ENCODE data around the gene PHACTR1.

PHACTR1 gene

DNA sequence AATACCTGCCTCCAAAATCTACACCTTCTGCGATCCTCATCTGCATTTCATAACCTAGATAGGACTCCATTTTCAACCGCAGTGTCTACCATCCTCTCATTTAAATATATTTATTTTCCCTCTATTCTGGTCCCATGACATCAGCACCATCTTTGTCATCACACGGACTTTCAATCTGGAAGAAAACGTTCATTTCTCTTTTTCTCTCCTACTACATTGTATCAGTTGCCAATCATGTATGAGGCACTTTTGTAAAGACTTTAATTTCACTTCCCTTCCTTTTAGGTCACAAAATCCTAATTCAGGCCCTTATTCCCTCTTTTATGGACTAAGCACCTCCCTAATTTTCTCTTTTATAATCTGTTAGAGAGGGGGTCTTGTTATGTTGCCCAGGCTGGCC lies 89.6 kb downstream of the PHACTR1 start:
- DNase-seq = no peak

DNA sequence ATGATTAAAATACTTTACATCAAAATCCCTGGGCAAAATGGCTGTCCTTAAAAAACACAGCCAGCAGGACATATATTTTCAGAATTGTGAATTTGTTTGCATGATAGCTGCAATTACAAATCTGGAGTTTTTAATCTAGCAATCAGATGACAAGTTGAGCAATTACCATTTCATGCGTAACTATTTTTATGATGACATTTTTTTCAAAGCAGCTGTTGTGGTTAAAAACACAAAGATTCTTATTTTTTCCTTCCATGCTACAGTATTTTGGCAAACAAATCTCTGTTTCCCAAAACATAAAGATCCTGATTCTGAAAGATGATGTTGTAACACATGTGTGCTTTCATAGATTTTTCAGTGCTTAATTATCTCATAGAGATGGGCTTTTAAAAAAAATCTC lies 90.2 kb downstream of the PHACTR1 start:
- no peak for DNase-seq

DNA sequence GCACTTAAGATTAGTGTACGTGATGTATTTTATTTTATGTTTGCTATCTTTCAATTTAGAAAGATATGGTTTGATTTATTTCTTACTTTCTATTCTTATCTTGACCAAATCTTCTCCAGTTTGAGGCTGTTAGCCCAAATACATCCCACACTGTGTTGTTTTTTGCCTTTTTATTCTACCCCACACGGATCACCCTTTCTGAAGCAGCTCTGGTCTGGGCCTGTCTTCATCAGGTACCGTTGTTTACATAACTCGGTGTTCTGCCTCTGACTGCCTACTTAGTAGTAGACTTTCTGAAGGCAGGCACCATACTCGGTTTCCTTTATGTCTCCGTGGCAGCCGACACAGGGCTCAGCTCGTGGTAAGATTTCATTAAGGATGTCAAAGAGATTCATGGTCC lies 95.0 kb downstream of the PHACTR1 start:
- DNase-seq = no peak

DNA sequence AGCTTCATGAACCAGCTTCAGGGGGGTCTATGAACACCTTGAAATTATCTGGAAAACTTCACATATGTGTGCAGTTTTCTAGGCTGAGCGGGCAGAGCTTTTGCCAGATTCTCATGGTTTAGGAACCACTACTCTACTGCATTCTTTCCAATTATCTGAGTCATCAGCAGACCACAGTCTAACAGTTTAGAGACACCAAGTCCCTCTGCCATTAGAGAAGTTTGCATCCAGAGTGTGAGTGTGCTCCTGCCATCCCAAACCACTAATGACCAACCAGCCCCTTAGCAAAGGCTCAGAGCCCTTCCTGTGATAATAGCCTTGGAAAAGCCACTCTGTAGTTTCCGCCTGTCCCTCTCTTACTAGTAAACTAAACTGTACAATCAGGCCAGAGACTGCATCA lies 96.8 kb downstream of the PHACTR1 start:
- DNase-seq = no peak

DNA sequence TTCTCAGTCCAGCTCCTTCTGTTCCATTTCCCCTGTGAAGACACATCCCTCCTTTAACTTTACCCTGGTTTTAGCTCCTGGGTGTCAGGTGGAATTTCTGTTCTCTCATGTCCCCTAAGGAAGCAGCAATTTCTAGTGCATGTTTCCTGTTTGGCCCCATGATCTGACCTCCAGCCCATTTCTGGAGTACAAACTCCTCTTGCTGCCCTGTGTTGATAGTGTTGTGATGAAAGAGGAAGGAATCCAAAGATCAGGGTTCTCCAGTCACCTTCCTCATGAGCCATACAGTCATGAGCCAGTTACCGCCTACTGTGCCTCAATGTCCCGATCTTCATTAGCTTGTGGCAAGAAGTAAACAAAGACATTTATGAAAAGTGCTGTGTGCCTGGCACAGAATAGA lies 97.4 kb downstream of the PHACTR1 start:
- no peak for DNase-seq

DNA sequence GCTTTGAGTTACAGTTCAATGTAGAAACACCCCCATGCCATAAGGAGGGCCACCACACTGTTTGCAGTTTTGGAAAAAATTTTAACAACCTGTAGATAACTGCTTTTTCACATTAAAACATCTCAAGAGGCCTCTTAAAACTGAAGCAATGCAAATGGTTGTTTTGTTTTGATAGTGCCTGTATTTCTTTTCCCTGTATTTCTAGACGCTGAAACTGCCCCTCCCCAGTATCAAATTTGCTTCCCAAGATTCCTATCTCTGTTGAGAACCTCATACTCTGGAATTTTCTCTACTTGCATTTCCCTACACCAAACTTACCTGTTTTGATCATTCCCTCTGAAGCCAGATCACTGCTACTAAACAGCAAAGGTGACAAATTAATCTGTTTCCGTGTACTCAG lies 98.5 kb downstream of the PHACTR1 start:
- no peak for DNase-seq

DNA sequence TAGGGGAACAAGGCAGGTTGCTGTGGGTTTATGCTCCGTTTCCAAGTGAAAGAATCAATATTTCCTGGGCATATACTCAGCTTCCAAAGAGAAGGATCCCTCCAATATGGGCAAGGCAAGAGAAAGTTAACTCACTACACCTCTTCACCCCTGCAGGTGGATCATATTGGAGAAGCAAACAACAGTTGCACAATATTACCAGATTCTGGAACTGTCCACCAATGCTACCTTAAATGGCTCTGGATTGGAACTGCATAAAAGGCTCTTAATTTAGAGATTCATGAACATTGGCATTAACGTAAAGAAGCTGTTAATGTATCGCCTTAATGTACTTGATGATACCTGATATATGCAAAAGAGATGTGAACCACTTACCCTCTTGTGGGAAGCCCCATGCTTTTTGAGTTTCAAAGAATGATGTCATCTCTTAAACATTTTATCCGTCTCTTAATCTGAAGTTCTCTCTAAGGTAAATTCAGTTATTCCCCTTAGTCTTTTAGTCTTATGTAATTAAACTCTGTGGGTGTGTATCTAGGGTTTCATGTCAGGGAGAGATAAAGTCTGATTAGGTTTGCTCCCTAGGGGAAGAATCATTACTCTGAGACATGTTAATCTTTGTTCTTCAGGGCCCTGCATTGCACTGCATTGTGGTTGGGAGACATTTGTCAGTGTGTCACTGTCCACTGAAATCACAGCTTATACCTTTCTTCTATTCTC lies 99.5 kb downstream of the PHACTR1 start:
- no peak for DNase-seq

DNA sequence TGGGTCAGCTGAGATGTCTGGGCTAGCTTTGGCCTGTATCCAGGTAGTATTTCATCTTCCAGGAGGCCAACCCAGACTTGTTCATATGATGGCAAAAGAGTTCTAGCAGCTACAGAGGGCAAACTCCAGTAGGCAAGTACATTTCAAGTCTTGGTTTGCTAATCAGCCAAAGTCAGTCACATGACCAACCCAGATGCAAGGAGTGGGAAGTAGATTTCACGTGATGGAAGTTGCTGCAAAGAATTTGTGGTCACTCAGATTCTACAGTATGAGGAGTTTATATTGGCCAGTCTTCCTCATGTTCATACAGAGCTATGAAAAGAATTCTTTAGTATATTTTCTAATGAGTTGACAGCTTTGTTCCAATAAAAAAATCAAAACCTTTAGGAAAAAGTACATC lies 101.8 kb downstream of the PHACTR1 start:
- DNase-seq = no peak

DNA sequence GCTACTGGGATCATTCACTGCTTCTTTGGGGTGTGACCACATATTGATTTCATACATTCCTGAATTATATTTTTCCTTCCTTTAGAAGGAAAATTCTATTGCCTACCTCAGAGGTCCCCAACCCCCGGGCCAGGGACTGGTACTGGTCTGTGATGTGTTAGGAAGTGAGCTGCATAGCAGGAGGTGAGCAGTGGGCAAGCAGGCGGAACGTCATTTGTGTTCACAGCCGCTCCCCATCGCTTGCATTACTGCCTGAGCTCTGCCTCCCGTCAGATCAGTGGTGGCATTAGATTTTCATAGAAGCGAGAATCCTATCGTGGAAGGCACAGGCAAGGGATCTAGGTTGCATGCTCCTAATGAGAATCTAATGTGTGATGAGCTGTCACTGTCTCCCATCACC lies 107.3 kb downstream of the PHACTR1 start:
- DNase-seq = no peak

DNA sequence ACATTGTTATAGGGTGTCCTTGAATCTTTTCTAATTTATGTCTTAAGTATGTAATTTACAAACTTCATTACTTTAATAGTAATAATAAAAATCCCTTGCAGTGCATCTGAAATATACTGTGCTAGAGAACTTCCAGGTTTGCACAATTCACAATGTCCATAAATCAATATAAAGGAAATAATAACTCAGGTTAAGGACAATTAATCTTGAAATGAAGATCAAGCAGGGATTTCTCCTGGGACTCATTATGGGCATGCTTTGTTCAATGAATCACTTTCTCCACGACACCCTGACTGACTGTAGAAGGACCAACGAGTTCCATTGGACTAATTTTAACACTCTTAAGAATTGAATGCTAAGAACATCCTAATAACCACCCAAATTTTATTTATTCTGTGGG lies 110.0 kb downstream of the PHACTR1 start:
- no peak for DNase-seq

DNA sequence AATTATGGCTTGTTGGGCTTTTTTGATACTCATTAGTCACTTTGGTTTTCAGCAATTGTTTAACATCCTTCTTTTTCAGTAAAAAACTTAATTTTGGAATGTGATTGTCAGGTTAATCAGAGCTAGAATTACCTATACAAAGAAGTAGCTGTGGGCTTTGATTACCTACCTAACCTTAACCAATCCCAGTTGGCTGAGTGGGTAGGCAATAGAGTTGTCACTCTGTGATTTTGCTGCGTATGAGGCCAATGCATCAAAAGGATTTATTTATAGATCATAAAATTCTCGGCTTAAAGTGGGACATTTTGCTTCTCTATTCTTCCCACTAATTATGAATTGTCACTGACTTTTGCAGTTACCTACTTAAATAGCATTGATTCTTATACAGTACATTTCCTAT lies 111.4 kb downstream of the PHACTR1 start:
- no peak for DNase-seq

DNA sequence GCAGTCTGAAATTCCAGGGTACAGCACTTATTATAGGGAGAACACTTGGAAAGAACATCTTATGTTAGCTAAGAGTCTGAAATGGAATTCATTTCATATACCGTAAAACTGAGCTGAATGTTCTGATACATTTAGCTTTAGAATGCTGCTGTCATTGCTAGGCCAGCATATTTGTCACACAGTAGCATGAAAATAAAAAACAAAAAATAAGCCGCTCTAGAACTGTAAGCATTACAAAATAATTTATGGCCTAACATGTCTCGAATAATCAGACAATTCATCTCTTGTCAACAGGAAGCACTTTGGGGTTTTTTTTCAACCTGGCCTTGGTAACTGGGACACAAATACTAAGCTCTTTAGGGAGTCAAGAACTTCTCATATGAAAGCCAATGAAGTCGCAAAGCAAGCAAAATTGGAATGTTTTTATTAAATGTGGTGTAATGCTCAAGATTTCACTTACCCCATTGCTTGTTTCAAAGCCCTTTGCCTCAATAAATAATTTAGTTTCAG lies 115.7 kb downstream of the PHACTR1 start:
- DNase-seq = no peak

DNA sequence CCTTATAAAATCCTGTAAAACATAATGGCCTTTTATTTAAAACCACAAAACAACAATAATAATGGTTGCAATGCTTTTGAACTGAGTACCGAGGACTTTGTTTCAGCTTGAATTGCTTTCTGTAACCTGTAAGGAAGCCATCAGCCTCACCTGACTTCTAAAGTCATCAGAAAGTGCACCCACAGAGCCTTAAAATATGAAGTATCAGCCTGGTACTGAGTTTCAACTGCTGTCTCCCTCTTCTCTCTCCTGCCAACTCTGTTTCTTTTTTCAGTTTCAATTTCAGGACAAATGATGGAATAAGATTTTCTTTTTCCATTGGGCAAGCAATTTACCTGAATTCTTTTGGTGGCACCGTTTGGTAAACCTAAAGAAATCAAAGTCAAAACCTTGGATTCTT lies 119.4 kb downstream of the PHACTR1 start:
- DNase-seq = no peak

DNA sequence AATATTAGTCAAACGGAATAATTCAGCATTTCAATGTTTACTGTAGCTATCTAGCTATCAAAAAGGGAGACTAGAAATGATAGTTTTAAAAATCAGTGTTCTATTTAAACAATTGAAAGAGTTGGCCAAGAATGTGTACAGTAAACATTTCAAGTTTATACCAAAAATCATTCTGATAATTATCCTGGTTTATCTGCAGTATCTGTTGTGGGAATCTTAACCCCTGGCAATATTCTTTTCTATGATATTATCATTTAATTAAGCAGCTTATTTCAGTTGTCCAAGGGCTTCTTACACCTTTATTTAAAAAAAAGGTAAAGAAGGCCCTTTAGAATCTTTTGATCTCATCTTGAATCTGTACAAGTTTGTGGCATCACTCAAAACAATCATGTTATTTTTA lies 125.1 kb downstream of the PHACTR1 start:
- no peak for DNase-seq

DNA sequence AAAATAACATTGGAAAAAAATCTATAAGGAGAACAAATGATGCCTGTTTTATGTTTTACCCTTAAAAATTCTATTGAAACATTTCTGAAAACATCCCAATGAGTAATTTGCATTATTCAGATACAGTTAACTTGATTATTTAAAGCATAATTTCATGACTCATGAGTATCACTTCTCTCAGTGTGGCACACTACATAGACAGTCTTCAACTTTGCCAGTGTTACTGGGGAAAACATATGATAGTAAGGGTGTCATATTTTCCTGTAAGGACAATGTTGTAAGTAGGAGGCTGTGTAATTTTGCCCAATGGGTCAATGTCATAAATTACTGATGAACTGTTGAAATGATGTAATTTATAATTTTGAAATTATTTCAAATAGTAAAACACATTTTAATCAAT lies 125.5 kb downstream of the PHACTR1 start:
- DNase-seq = no peak

DNA sequence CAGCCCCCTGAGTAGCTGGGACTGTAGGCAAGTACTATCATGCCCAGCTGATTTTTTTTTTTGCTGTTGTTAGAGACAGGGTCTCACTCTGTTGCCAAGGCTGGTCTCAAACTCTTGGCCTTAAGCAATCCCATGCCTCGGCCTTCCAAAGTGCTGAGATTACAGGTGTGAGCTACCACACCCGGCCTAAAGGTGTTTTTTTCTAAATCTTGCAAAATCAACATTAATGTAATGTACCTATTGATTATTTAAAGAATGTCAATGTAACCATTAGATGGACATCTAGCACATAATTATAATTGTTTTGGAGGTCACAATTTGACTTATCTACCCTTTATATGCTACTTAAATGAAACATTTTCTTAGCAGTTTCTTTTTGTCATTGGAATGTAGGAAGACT lies 126.1 kb downstream of the PHACTR1 start:
- no peak for DNase-seq

DNA sequence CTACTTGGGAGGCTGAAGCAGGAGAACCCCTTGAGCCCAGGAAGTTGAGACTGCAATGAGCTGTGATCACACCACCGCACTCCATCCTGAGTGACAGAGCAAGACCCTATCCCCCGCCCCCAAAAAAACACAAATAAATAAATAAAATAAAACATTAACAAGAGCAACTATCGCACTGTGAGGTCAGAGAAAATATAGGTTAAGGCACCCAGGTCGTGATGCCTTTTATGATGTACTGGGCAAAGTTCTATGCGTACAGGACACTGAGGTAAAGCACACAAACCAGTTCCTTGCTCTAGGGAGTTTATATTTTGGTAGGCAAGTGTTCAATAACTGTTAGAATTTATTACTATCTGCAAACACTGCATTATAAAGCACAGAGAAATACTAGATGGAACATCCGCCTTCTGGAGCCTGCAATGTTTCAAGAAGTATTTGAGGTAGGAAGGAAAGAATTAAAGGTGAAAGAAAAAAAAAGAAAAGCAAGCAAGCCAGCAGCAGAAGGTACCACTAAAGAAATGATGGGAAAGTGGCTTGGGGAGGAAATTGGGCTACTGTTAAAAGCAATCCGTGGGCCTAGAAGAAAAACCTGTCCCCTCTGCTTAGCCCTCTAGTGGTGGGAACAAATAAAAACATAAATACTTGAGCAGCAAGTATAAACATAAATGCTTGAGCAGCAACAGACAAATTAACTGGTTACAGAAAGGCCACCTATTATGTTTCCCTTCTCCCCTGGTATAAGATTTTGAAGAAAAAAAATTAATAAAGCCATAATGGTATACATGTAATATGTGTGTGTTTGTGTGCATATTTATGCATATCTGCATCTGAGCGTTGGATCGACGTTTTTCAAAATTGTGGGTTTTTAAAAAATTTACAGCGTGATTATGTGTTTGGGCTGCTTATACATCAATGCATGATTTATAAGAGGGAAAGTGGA lies 128.0 kb downstream of the PHACTR1 start:
- DNase-seq = peak; percentile 15

DNA sequence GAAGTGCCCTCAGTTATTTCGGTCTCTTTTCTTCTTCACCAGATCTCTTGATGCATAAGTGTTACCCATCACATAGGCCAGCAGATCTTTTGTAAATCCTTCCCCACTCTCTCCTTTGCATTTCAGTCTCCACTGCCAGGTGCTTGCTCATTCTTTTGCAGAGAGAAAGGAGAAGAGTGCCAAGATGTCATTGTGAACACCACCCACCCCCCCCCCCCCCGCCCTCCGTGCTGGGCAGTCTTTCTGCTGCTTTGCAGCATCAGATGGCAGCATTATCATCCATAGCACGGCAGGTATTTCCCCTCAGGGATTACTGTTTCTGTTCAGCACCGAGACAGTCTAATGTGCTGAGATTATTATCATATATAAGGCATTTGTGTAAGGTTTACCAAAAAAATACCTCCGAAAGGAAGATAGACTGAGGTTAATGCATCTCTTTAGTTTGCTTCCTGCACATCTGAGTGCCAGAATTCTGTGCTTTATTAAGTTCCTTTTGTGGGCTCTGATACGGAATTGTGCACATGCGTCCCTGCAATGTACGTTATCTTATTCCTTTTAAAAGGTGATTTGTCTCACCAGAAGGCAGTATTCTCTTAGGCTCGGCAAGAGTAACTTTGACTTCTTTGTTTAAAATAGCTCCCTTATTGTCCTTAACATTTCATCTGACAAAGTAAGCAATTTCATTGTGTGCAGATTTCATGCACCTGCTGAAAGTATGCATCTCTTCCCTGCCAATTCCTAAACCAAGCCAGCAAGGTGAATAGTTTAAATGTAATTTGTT lies 128.8 kb downstream of the PHACTR1 start:
- no peak for DNase-seq

DNA sequence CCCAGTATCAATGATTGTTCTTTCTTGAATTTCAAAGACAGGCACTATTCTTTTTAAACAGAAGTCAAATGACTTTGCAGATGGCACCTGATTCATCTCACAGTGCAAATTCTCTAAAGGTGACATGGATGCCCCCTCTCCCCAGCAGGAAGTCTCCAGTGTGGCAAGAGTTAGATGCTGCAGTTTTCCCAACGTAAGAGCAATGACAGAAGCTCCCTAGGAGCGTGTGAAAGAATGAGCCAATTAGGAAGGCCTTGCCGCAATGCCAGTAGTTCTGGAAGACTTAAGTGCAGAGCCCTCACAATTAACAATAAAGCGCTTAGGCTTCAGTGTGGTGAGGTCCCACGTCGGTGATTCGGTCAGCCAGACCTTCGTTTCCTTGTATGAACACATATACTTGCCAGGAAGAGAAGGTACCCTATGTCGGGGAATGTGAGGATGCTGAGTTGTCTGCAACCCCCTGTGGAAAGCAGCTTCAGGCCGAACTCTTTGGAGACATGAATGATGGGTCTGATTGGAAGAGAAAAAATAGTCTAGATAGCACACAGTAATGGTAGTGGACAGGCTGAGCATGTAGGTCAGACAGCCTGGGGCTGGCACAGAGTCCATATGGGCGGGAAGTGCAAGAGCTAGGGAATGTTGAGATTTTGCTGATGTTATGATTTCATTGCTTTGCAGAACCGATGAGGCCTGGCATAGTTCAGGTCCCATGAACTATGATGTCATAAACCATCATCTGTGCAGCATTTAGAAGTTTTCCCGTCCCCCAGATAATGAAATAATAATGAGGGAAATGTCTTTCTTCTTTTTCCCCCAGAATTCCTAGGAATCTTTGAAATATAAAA lies 132.6 kb downstream of the PHACTR1 start:
- DNase-seq = no peak

DNA sequence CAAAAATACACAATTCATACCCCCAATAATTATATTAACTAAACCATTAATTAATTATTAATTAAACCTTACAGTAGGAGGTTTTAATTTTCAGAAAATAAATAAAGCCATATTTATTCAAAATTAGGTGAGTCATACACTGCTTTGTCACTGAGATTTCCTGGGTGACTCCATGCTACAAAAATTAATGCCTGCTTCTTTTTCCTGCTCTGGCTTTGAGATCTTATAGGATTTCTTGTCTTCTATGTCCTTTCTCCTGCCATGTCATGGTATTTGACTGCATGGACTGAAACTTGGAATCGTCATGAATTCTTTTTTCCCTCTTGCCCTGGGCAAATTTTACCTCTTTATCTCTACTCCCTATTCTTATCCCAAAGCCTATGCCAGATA lies 133.2 kb downstream of the PHACTR1 start:
- DNase-seq = no peak

DNA sequence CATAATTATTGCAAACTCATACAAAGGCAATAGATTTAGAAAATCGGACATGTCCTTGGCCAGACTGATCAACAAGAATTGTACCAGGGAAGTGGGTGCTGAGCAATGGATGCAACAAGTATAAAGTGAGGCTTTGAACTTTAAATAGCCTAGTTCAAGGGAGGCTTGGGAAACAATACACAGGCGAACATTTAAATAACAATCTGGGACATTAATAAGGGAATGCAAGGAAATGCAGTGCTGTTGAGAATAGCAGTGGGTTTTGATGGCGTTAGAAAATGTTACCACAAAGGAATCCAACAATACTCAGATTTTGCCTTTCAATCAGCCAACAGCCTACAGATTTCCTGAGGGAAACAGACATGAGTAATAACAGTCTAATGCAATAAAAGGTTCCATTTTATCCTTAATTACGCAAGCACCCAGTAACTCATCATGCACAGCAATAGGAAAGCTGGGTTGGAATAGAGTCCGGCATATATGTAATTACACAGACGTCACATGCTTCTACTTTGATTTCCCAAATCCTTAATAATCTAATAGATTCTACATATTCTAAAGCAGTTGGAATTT lies 134.6 kb downstream of the PHACTR1 start:
- no peak for DNase-seq

DNA sequence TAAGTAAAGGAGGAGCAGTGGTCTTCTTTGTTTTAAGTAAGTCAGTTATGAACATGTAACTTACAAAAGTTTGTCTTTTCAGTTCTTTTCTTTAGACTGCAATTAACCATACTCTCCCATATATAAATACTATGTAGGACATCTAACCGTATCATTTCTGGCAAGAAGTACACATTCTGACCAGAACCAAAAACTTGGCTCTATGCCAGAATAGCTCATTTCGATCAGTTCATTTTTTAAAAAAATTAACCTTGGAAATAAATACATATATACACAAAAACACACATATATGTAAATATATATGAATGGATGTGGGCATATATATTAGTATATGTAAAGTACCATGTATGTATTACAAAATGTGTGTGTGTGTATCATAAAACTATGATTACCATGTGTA lies 145.0 kb downstream of the PHACTR1 start:
- DNase-seq = no peak
